HepG2 (cell line): ENCODE results near the gene FOXRED2. TPM values are rescaled to one million over a fixed set of nuclear protein-coding genes. Genes with fewer than 3 reads are reported as not detected.

ENCODE experiments used
- JARID2 ChIP-seq: sonication (generic); formaldehyde crosslinking; IDR thresholded peaks from 2 replicates; pipeline ENCODE4 v1.8.1; 2023; ENCODE audit warnings: missing genetic modification reagents, inconsistent platforms; ENCODE audit not compliant: insufficient replicate concordance
- MLLT10 ChIP-seq: sonication (generic); formaldehyde crosslinking; IDR thresholded peaks from 2 replicates; pipeline ENCODE4 v1.4.0; 2020; ENCODE audit warnings: missing genetic modification reagents
- MYC ChIP-seq: sonication (generic); formaldehyde crosslinking; IDR thresholded peaks from 2 replicates; pipeline ENCODE4 v1.9.0; 2021; ENCODE audit warnings: missing genetic modification reagents, borderline replicate concordance
- NCOR1 ChIP-seq: fragments of 200-600 bp; sonication (generic); IDR thresholded peaks from 2 replicates; pipeline ENCODE4 v1.7.0; 2017; ENCODE audit warnings: antibody characterized with exemption, low read length, borderline replicate concordance
- PLSCR1 ChIP-seq: sonication (generic); formaldehyde crosslinking; IDR thresholded peaks from 2 replicates; pipeline ENCODE4 v1.5.0; 2020; ENCODE audit warnings: missing genetic modification reagents, mild to moderate bottlenecking, borderline replicate concordance
- SMARCC2 ChIP-seq: fragments of 450-650 bp; IDR thresholded peaks from 2 replicates; pipeline ENCODE4 v1.6.1; 2017; ENCODE audit warnings: antibody characterized with exemption, mild to moderate bottlenecking
- ZBTB34 ChIP-seq: sonication (generic); formaldehyde crosslinking; IDR thresholded peaks from 2 replicates; pipeline ENCODE4 v1.8.0; 2022; ENCODE audit warnings: mild to moderate bottlenecking, missing genetic modification reagents
- ZBTB7B ChIP-seq: sonication (generic); formaldehyde crosslinking; IDR thresholded peaks from 2 replicates; pipeline ENCODE4 v1.4.0; 2020; ENCODE audit warnings: missing genetic modification reagents
- ZNF331 ChIP-seq: sonication (generic); formaldehyde crosslinking; IDR thresholded peaks from 2 replicates; pipeline ENCODE4 v1.4.0; 2020; ENCODE audit warnings: missing genetic modification reagents
- ZNF646 ChIP-seq: sonication (generic); formaldehyde crosslinking; IDR thresholded peaks from 2 replicates; pipeline ENCODE4 v1.9.0; 2021; ENCODE audit warnings: mild to moderate bottlenecking, missing genetic modification reagents
- ZNF883 ChIP-seq: sonication (generic); formaldehyde crosslinking; IDR thresholded peaks from 2 replicates; pipeline ENCODE4 v1.5.1; 2020; ENCODE audit warnings: mild to moderate bottlenecking, missing genetic modification reagents; ENCODE audit errors: not compliant biosample characterization
- polyA plus RNA-seq, 8 experiments: library from polyadenylated mRNA; depleted of rRNA in 3 of 8; stranded (reverse) in 7 of 8; unstranded in 1 of 8; fragments of >200 nt; fragmentation: Illumina TruSeq in 4 of 8; extraction: Trizol in 4 of 8; gene quantifications; 2 replicates each; pipeline versions ENCODE4 v1.2.1 to v1.2.3, GENCODE V29; 2011 to 2016; ENCODE audit warnings: low read depth in 4 of 8, missing spikeins in 1 of 8, mixed read lengths in 1 of 8; ENCODE audit not compliant: insufficient read depth in 1 of 8
- total RNA-seq, 5 experiments: library from RNA; depleted of rRNA; stranded (reverse); fragments of >200 nt; fragmentation: Illumina TruSeq; extraction: Trizol; gene quantifications; 2 replicates each; pipeline ENCODE4 v1.2.3, GENCODE V29; 2016; ENCODE audit warnings: low read depth in 1 of 5
- TF ChIP-seq, protein P1 (sequence below): sonication (generic); formaldehyde crosslinking; IDR thresholded peaks from 2 replicates; pipeline ENCODE4 v1.5.0; 2020; ENCODE audit warnings: missing genetic modification reagents
- TF ChIP-seq, protein P2 (sequence below): sonication (generic); formaldehyde crosslinking; IDR thresholded peaks from 2 replicates; pipeline ENCODE4 v1.4.0; 2020; ENCODE audit warnings: missing genetic modification reagents, low read depth, mild to moderate bottlenecking, borderline replicate concordance
- TF ChIP-seq, protein P3 (sequence below): sonication (generic); formaldehyde crosslinking; IDR thresholded peaks from 2 replicates; pipeline ENCODE4 v1.5.0; 2020; ENCODE audit warnings: missing genetic modification reagents

FOXRED2 gene
- total and polyA plus RNA-seq, 2 of the 13 experiments (the other 11 are each of a cell fraction or from before 2014, with no cell fraction given), result 9.3 to 28.1 TPM

DNA sequence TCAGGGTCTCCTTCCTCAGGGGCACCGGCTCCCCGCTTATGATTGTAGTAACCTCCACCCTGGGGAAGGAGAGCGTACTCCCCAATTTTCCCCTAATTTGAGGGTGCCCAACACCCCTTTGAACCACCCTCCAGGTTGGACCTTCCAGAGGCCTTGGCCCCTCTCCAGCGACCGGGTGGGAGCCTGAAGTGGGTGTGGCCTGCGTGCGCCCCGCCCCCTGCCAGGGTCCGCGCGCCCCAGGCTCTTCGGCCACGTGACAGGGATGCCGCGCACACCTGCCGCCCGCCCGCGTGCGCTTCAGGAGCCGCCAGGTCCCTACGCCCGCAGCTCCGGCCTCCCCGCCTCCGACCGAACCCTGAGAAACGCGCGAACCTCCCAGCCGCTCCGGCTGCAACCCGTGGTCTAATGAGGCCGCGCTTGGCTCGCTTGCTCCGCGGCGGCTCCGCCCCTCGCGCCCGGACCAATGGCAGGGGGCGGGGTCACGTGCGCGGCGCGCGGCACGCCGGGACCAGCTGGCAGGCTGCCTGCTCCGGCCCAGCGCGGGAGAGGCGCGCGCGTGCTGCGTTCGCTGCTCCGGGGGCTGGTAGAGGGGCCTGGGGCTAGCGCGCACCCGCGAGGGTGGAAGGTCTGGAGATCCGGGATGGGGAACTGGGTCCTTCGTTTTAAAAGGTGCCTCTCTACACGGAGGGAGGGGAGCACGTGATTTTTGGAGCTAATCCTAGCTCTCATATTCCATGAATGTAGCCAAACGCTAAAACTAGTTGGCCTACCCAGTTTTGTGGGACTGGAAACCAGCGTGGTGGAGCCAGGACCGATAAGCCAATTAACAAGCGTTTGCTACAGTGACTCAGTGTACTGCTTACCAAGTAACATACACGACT, at the start of gene FOXRED2 (continued):
- TF ChIP-seq ZNF646 (CRISPR knock-in tag), result no peak
- no peak for TF ChIP-seq SMARCC2
- no peak; the same call in 1 of the 2 replicates for TF ChIP-seq NCOR1
- TF ChIP-seq ZBTB7B (CRISPR knock-in tag), result peak; percentile 59; the same call in 1 of the 2 replicates
- TF ChIP-seq, protein P1, sequence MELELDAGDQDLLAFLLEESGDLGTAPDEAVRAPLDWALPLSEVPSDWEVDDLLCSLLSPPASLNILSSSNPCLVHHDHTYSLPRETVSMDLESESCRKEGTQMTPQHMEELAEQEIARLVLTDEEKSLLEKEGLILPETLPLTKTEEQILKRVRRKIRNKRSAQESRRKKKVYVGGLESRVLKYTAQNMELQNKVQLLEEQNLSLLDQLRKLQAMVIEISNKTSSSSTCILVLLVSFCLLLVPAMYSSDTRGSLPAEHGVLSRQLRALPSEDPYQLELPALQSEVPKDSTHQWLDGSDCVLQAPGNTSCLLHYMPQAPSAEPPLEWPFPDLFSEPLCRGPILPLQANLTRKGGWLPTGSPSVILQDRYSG (CRISPR knock-in tag), result peak; percentile 96
- TF ChIP-seq, protein P2, sequence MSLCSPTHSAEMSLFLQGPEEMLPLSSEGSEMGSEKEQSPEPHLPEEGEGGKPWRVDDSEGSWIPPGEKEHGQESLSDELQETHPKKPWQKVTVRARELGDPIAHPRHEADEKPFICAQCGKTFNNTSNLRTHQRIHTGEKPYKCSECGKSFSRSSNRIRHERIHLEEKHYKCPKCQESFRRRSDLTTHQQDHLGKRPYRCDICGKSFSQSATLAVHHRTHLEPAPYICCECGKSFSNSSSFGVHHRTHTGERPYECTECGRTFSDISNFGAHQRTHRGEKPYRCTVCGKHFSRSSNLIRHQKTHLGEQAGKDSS (CRISPR knock-in tag), result peak; percentile 72; the same call in 1 of the 2 replicates
- TF ChIP-seq ZNF331 (CRISPR knock-in tag), result peak; percentile 70; the same call in 1 of the 2 replicates
- TF ChIP-seq MYC (CRISPR knock-in tag), result peak; percentile 96
- peak; percentile 97 for TF ChIP-seq ZNF883
- TF ChIP-seq ZBTB34 (CRISPR knock-in tag), result peak; percentile 78; the same call in 1 of the 2 replicates
- TF ChIP-seq PLSCR1, result peak; percentile 30; the same call in 1 of the 2 replicates
- TF ChIP-seq MLLT10 (CRISPR knock-in tag), result 0 out of 2 replicates have a peak, but pooled peaks have one; percentile 37
- no peak for TF ChIP-seq JARID2 (CRISPR knock-in tag)
- TF ChIP-seq, protein P3, sequence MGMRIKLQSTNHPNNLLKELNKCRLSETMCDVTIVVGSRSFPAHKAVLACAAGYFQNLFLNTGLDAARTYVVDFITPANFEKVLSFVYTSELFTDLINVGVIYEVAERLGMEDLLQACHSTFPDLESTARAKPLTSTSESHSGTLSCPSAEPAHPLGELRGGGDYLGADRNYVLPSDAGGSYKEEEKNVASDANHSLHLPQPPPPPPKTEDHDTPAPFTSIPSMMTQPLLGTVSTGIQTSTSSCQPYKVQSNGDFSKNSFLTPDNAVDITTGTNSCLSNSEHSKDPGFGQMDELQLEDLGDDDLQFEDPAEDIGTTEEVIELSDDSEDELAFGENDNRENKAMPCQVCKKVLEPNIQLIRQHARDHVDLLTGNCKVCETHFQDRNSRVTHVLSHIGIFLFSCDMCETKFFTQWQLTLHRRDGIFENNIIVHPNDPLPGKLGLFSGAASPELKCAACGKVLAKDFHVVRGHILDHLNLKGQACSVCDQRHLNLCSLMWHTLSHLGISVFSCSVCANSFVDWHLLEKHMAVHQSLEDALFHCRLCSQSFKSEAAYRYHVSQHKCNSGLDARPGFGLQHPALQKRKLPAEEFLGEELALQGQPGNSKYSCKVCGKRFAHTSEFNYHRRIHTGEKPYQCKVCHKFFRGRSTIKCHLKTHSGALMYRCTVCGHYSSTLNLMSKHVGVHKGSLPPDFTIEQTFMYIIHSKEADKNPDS (CRISPR knock-in tag), result no peak; the same call in 1 of the 2 replicates
